ENCODE results near the gene SEC14L3. TPM values are rescaled to one million over a fixed set of nuclear protein-coding genes. Genes with fewer than 3 reads are reported as not detected.

SEC14L3 gene
- total and polyA plus RNA-seq, 2 of the 4 experiments (the other 2 are of a cell fraction), result not detected

DNA sequence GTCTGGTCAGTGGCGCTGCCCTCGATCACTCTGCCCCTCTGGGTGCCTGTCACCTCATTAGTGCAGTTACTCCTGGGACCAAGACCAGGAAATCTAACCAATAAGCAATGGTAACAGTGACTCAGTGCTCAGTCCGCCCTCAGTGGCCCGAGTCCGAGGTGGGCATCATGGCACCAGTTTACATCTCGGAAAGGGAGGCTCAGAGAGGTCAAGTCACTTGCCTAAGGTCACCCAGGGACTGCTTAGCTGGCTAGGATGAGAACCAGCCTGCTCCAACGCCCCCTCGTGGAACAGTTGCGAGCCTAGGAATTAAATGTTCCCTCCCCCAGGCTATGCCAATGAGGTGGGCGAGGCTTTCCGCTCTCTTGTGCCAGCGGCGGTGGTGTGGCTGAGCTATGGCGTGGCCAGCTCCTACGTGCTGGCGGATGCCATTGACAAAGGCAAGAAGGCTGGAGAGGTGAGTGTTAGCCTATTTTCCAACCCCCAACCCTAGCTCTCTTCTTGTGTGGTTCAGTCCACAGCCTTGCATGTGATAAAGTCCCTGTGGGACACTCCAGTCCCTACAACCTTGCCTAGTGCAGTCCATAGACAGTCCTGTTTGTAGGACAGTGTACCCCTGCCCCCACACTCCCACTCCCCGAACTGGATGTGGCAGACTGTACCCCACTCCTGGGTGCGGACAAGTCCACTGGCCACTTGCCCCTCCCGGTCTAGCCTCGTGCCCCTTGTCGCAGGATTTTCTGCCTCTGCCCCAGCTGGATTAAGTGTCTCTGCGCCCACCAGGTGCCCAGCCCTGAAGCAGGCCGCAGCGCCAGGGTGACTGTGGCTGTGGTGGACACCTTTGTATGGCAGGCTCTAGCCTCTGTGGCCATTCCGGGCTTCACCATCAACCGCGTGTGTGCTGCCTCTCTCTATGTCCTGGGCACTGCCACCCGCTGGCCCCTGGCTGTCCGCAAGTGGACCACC, 45.1 kb downstream of the SEC14L3 start:
- no TSS peak for BruUV-seq (replicated peaks)
- Histone ChIP-seq H4K91ac (ENCODE audit: insufficient read depth, low read depth, low read length) (peak overlapping the region; percentile 26; the same call in 1 of the 2 replicates), H2BK120ac (ENCODE audit: low read depth, low read length) (no peak overlapping the region; the same call in 1 of the 2 replicates), H3K14ac (replicated peaks; ENCODE audit: low read depth, low read length) (peak overlapping the region; percentile 44; the same call in 1 of the 2 replicates), H3K36me3 (ENCODE audit: control insufficient read depth, insufficient read depth, low read length) (peaks cover 9% of the 10 kb centered on the region), H3K79me1 (ENCODE audit: low read depth in 1 of 2, low read length in 2 of 2) (peaks cover 17 to 31% of the 10 kb centered on the region in 2 experiments; a peak in 3 of 4 replicates), H3K4me3 (ENCODE audit: insufficient read depth, low read depth, low read length) (peak overlapping the region; percentile 73), H2AK9ac (replicated peaks; ENCODE audit: low read depth, low read length, poor library complexity) (peak overlapping the region; percentile 66), H3K9me1 (ENCODE audit: insufficient read depth, low read length) (peaks cover 13% of the 10 kb centered on the region), H2AK5ac (ENCODE audit: low read depth, low read length) (peak overlapping the region; percentile 41), H2BK15ac (ENCODE audit: low read depth, low read length) (no peak overlapping the region), H3K27me3 (ENCODE audit: control insufficient read depth, insufficient read depth, low read length) (no peaks in the 10 kb centered on the region), H4K20me1 (ENCODE audit: insufficient read depth, low read length) (no peaks in the 10 kb centered on the region), H3K9ac (ENCODE audit: low read depth, low read length) (peak overlapping the region; percentile 94; the same call in 1 of the 2 replicates), H3K27ac (ENCODE audit: insufficient read depth, low read length) (peak overlapping the region; percentile 87; the same call in 1 of the 2 replicates), H3K9me3 (ENCODE audit: control insufficient read depth, insufficient read depth, low read length) (no peaks in the 10 kb centered on the region), H2AFZ (replicated peaks; ENCODE audit: low read length, poor library complexity) (peak overlapping the region; percentile 95), H4K8ac (ENCODE audit: low read depth in 2 of 2, low read length in 2 of 2) (peak overlapping the region; percentile 41 to 90; a peak in 2 of 4 replicates), H3K18ac (ENCODE audit: low read depth, low read length) (no peak overlapping the region), H3K23ac (ENCODE audit: low read depth, low read length) (peak overlapping the region; percentile 53; the same call in 1 of the 2 replicates), H3K4me2 (ENCODE audit: low read depth, low read length) (peak overlapping the region; percentile 93), H3K56ac (ENCODE audit: extremely low read depth, insufficient read depth, low read length) (no peak overlapping the region), H2BK20ac (ENCODE audit: low read depth, low read length) (0 out of 2 replicates have a peak overlapping the region, but pooled peaks have one; percentile 4), H4K5ac (ENCODE audit: low read depth, low read length) (no peak overlapping the region), H3K4me1 (ENCODE audit: control insufficient read depth, insufficient read depth, low read length) (peaks cover 18% of the 10 kb centered on the region), H2BK5ac (ENCODE audit: low read depth, low read length, poor library complexity, severe bottlenecking) (no peak overlapping the region), H3K4ac (ENCODE audit: low read depth, low read length) (peak overlapping the region; percentile 38)
- ATAC-seq (ENCODE audit: low read depth) (peak; percentile 9), DNase-seq (peak; percentile 59)
- intact Hi-C loops (cut with micrococcal nuclease) (no loop called here), dilution Hi-C loops (cut with HindIII; ENCODE audit: low sequenced_read_pairs, unreplicated experiment) (no loop called here), in situ Hi-C loops (cut with MboI; ENCODE audit: low sequenced_read_pairs) (no loop called here)
- 80% methylated on average over 9 of the region's 29 CpGs; no CpG with 5 or more reads in 1 of the 2 experiments for WGBS, 2 experiments (ENCODE audit: extremely low coverage in 2 of 2, insufficient read length in 1 of 2)
- ChIA-PET POLR2A (ENCODE audit: unreplicated experiment) (no interaction called here), CTCF (interaction anchor here (1.1 to 1.2 kb wide), 2 partner anchors 8 to 36 kb away, joined by 3 to 5 read pairs; no protein-coding TSS in a partner anchor)
- TF ChIP-seq, protein P1, sequence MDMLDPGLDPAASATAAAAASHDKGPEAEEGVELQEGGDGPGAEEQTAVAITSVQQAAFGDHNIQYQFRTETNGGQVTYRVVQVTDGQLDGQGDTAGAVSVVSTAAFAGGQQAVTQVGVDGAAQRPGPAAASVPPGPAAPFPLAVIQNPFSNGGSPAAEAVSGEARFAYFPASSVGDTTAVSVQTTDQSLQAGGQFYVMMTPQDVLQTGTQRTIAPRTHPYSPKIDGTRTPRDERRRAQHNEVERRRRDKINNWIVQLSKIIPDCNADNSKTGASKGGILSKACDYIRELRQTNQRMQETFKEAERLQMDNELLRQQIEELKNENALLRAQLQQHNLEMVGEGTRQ (IDR thresholded peaks at IDR 0.05; ENCODE audit: low read depth, low read length), result no peak
- TF ChIP-seq MAFK (IDR thresholded peaks at IDR 0.05; ENCODE audit: low read depth, low read length) (no peak), SMC3 (IDR thresholded peaks at IDR 0.05; ENCODE audit: low read depth, low read length) (peak; percentile 75), MXI1 (IDR thresholded peaks at IDR 0.05; ENCODE audit: borderline replicate concordance, low read depth, low read length) (no peak), NFE2L2 (IDR thresholded peaks at IDR 0.05; ENCODE audit: low read depth, low read length) (peak; percentile 9; the same call in 1 of the 2 replicates), RFX5 (IDR thresholded peaks at IDR 0.05; ENCODE audit: low read depth, low read length) (no peak), CEBPB (IDR thresholded peaks at IDR 0.05; ENCODE audit: low read depth, low read length) (no peak), MAZ (IDR thresholded peaks at IDR 0.05; ENCODE audit: borderline replicate concordance, low read depth, low read length) (no peak), RAD21 (IDR thresholded peaks at IDR 0.05; ENCODE audit: low read length) (peak; percentile 67), BHLHE40 (IDR thresholded peaks at IDR 0.05; ENCODE audit: low read depth, low read length) (no peak), RCOR1 (IDR thresholded peaks at IDR 0.05; ENCODE audit: insufficient replicate concordance, low read length) (no peak), FOS (IDR thresholded peaks at IDR 0.05; ENCODE audit: low read depth, low read length) (no peak), POLR2A (IDR thresholded peaks at IDR 0.05; ENCODE audit: low read depth, low read length) (0 out of 2 replicates have a peak, but pooled peaks have one; percentile 20)
- TF ChIP-seq, protein P2, sequence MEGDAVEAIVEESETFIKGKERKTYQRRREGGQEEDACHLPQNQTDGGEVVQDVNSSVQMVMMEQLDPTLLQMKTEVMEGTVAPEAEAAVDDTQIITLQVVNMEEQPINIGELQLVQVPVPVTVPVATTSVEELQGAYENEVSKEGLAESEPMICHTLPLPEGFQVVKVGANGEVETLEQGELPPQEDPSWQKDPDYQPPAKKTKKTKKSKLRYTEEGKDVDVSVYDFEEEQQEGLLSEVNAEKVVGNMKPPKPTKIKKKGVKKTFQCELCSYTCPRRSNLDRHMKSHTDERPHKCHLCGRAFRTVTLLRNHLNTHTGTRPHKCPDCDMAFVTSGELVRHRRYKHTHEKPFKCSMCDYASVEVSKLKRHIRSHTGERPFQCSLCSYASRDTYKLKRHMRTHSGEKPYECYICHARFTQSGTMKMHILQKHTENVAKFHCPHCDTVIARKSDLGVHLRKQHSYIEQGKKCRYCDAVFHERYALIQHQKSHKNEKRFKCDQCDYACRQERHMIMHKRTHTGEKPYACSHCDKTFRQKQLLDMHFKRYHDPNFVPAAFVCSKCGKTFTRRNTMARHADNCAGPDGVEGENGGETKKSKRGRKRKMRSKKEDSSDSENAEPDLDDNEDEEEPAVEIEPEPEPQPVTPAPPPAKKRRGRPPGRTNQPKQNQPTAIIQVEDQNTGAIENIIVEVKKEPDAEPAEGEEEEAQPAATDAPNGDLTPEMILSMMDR (conservative IDR thresholded peaks at IDR 0.05; ENCODE audit: low read depth, low read length), result peak; percentile 78
